ENCODE measurements around the gene PPP1R2C. TPM values are rescaled to one million over a fixed set of nuclear protein-coding genes. Genes with fewer than 3 reads are reported as not detected.

PPP1R2C gene
- polyA plus RNA-seq (ENCODE audit: low read depth in 6 of 6), result under 1 TPM in 1 of 6 donors, not detected in 5; 0.81 TPM

GRCh38 chrX:42778096-42778495 lies at the start of gene PPP1R2C:
Gene PPP1R2C, minus strand, starts transcription at chrX:42778163. Its CDS starts 84 bp downstream, at chrX:42778079.
- peak within 1 kb of the TSS in 4 of 6 donors; percentile 36 to 86 (median 58) for H3K27ac Mint-ChIP-seq
- peaks cover 8 to 17% (median 16%) of the 10 kb centered on the region in 3 donors for H3K4me1 Mint-ChIP-seq
- H3K27me3 Mint-ChIP-seq, result peaks cover 0 to 16% (median 0%) of the 10 kb centered on the region in 3 donors

GRCh38 chrX:42825201-42825600 lies 47.2 kb upstream of the PPP1R2C start:
- Mint-ChIP-seq H3K4me1 (no peaks in the 10 kb centered on the region), H3K36me3 (no peaks in the 10 kb centered on the region), H3K9me3 (peaks cover 3 to 12% (median 4%) of the 10 kb centered on the region in 7 donors), H3K27me3 (no peaks in the 10 kb centered on the region), H3K4me3 (no peak overlapping the region), H3K27ac (peak overlapping the region in 1 of 6 donors; percentile 29)
- ATAC-seq (ENCODE audit: low read depth in 2 of 2) (no peak), DNase-seq (no peak)

More at GRCh38 chrX:42778096-42778495, at the start of gene PPP1R2C:
- peak within 1 kb of the TSS in 2 of 8 donors; percentile 13 to 26 for H3K4me3 Mint-ChIP-seq
- H3K9me3 Mint-ChIP-seq, result peaks cover 0 to 17% (median 8%) of the 10 kb centered on the region in 7 donors
- H3K36me3 Mint-ChIP-seq, result peaks cover 0 to 8% of the 10 kb centered on the region in 2 donors
- peak in 1 of 2 donors; percentile 68 for ATAC-seq (ENCODE audit: low read depth in 2 of 2)
- DNase-seq, result no peak

- peaks cover 3 to 10% (median 4%) of the 10 kb centered on the region in 7 donors for H3K9me3 Mint-ChIP-seq
- no peak for ATAC-seq (ENCODE audit: low read depth in 2 of 2)
- DNase-seq, result no peak
- H3K36me3 Mint-ChIP-seq, result no peaks in the 10 kb centered on the region
- H3K27ac Mint-ChIP-seq, result peak overlapping the region in 1 of 6 donors; percentile 43
- H3K4me1 Mint-ChIP-seq, result no peaks in the 10 kb centered on the region
- no peaks in the 10 kb centered on the region for H3K27me3 Mint-ChIP-seq
- H3K4me3 Mint-ChIP-seq, result peak overlapping the region in 1 of 8 donors; percentile 59
Measured at GRCh38 chrX:42824541-42824940, 46.6 kb upstream of the PPP1R2C start.

DNA sequence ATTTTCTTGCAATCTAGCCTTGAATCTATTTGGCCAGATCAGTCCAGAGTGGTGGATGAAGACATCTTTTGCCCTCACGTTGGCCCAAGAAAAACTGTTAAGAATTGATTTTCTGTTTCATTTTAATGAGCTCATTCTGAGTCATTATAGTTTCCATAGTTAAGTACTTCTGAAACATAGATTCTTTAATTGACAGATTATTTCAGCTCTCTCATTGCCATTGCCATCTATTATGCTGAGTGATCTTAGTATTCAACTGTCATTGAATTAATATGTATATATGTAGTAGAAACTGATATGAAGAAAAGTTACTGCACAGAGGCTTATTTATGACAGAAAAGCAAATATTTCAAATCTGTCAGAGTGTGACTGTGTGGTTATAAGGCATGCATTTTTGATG lies 45.5 kb upstream of the PPP1R2C start:
- peaks cover 7 to 14% (median 10%) of the 10 kb centered on the region in 7 donors for H3K9me3 Mint-ChIP-seq
- no peak overlapping the region for H3K27ac Mint-ChIP-seq
- no peak overlapping the region for H3K4me3 Mint-ChIP-seq
- DNase-seq (no peak), ATAC-seq (ENCODE audit: low read depth in 2 of 2) (no peak)
- no peaks in the 10 kb centered on the region for H3K4me1 Mint-ChIP-seq
- peaks cover 6 to 7% of the 10 kb centered on the region in 2 donors for H3K36me3 Mint-ChIP-seq
- H3K27me3 Mint-ChIP-seq, result no peaks in the 10 kb centered on the region

DNA sequence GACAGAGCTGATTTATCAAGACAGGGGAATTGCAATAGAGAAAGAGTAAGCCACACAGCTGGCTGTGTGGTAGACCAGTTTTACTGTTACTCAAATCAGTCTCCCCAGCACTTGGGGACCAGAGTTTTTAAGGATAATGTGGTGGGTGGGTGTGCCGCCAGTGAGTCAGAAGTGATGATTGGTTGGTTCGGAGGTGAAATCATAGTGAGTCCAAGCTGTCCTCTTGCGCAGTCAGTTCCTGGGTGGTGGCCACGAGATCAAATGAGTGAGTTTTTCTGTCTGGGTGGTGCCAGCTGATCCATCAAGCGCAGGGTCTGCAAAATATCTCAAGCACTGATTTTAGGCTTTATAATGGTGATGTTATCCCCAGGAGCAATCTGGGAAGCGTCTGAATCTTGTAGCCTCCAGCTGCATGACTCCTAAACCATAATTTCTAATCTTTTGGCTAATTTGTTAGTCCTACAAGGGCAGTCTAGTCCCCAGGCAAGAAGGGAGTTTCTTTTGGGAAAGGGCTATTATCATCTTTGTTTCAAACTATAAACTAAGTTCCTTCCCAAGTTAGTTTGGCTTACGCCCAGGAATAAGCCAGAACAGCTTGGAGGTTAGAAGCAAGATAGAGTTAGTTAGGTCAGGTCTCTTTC lies 44.0 kb upstream of the PPP1R2C start:
- no peak overlapping the region for H3K27ac Mint-ChIP-seq
- H3K9me3 Mint-ChIP-seq, result peaks cover 7 to 15% (median 10%) of the 10 kb centered on the region in 7 donors

DNA sequence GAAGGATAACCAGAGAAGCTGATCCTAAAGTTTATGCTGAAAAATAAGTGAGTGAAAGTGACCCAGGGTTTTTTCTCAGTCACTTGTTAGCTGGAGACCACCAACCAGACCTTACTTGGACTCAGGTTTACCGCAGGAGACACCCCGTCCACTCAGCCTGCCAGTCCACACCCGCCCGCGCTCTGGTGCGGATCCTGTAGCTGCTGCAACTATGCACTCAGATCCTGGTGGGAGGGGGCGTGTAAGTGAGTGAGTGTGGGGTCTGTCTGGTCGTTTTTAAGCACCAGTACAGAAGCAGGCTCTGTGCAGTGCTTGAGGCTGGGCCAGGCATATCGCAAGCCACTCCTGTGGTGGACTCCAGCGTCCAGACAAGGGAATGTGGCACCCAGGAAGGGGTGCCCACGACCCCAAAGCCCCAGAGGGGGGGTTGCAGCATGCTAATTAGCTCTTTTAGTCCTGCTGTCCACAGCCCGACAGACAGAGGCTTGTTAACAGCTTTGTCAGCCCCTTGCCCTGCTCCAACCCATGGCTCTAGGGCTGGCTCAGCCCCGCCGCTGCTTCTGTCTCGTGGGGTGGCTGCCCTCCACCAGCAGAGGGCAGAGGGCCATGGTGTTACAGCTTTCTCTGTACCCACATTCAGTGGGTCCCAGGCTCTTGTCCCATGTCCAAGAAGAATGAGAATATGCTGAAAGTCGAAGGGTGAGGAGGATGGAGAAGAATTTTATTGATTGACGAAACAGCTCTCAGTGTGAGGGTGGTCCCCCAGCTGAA lies 40.4 kb upstream of the PPP1R2C start:
- DNase-seq (no peak), ATAC-seq (ENCODE audit: low read depth in 2 of 2) (no peak)
- H3K4me1 Mint-ChIP-seq, result peaks cover under 1 to 6% (median 5%) of the 10 kb centered on the region in 3 donors
- H3K36me3 Mint-ChIP-seq, result peaks cover 12 to 30% of the 10 kb centered on the region in 2 donors
- no peak overlapping the region for H3K27ac Mint-ChIP-seq
- peaks cover 7 to 37% (median 26%) of the 10 kb centered on the region in 7 donors for H3K9me3 Mint-ChIP-seq
- H3K27me3 Mint-ChIP-seq, result no peaks in the 10 kb centered on the region
- no peak overlapping the region for H3K4me3 Mint-ChIP-seq

More for the DNA sequence above, 44.0 kb upstream of the PPP1R2C start:
- Mint-ChIP-seq H3K27me3 (no peaks in the 10 kb centered on the region), H3K4me3 (no peak overlapping the region), H3K4me1 (no peaks in the 10 kb centered on the region), H3K36me3 (peaks cover 6 to 9% of the 10 kb centered on the region in 2 donors)
- no peak for DNase-seq
- no peak for ATAC-seq (ENCODE audit: low read depth in 2 of 2)

GRCh38 chrX:42809569-42809968 lies 31.6 kb upstream of the PPP1R2C start:
- Mint-ChIP-seq H3K9me3 (peaks cover 0 to 25% (median 15%) of the 10 kb centered on the region in 7 donors), H3K4me1 (peaks cover 16 to 29% (median 27%) of the 10 kb centered on the region in 3 donors), H3K27me3 (no peaks in the 10 kb centered on the region)

GRCh38 chrX:42807393-42807792 lies 29.4 kb upstream of the PPP1R2C start:
- H3K4me1 Mint-ChIP-seq, result peaks cover 6 to 19% (median 12%) of the 10 kb centered on the region in 3 donors
- DNase-seq, result no peak
- no peak overlapping the region for H3K27ac Mint-ChIP-seq
- peaks cover 0 to 10% (median 3%) of the 10 kb centered on the region in 7 donors for H3K9me3 Mint-ChIP-seq
- H3K27me3 Mint-ChIP-seq, result no peaks in the 10 kb centered on the region
- no peak overlapping the region for H3K4me3 Mint-ChIP-seq
- peak; percentile 38 to 54 for ATAC-seq (ENCODE audit: low read depth in 2 of 2)
- H3K36me3 Mint-ChIP-seq, result no peaks in the 10 kb centered on the region

More at GRCh38 chrX:42809569-42809968, 31.6 kb upstream of the PPP1R2C start:
- DNase-seq (no peak), ATAC-seq (ENCODE audit: low read depth in 2 of 2) (no peak)
- Mint-ChIP-seq H3K27ac (no peak overlapping the region), H3K36me3 (peaks cover 0 to 13% of the 10 kb centered on the region in 2 donors), H3K4me3 (no peak overlapping the region)

GRCh38 chrX:42804524-42804923 lies 26.6 kb upstream of the PPP1R2C start:
- Mint-ChIP-seq H3K9me3 (peaks cover 0 to 7% (median under 1%) of the 10 kb centered on the region in 7 donors), H3K4me1 (peaks cover 4 to 13% (median 9%) of the 10 kb centered on the region in 3 donors), H3K4me3 (no peak overlapping the region), H3K27me3 (no peaks in the 10 kb centered on the region), H3K36me3 (no peaks in the 10 kb centered on the region), H3K27ac (peak overlapping the region in 1 of 6 donors; percentile 5)
- ATAC-seq (ENCODE audit: low read depth in 2 of 2) (no peak), DNase-seq (no peak)

- Mint-ChIP-seq H3K27me3 (no peaks in the 10 kb centered on the region), H3K36me3 (no peaks in the 10 kb centered on the region), H3K27ac (no peak overlapping the region), H3K4me1 (peaks cover 4 to 13% (median 9%) of the 10 kb centered on the region in 3 donors), H3K9me3 (peaks cover 0 to 7% (median 4%) of the 10 kb centered on the region in 7 donors), H3K4me3 (no peak overlapping the region)
- no peak for DNase-seq
- no peak for ATAC-seq (ENCODE audit: low read depth in 2 of 2)
Measured at GRCh38 chrX:42803320-42803719, 25.4 kb upstream of the PPP1R2C start.

DNA sequence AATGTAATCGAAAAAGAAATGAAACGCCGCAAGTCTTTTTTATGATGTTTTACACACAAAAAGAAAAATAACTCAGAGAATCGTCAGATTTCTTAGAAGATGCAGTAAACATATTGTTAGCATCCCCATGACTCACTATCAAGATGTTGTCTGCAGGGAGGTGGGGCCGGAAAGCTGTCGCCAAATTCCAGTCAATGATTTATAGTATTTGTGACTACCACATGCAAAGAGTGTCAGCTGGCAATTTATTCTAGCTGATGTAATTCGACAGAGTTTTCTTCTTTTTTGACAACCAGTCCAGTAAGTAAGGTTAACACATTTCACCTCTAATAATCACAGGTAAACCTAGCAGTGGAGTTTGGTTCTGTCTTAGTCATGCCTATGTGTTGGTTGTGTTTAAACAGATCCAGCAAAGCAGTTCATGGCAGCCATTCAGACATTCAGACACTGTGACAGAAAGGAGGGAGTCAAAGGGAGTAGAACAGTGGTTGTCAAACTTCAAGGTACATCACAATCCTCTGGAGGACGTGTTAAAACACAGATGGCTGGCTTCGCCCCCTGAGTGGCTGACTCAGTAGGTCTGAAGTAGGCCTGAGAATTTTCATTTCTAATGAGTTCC lies 19.8 kb upstream of the PPP1R2C start:
- no peak for ATAC-seq (ENCODE audit: low read depth in 2 of 2)
- H3K4me3 Mint-ChIP-seq, result no peak overlapping the region
- DNase-seq, result no peak
- H3K9me3 Mint-ChIP-seq, result peaks cover 0 to 9% (median 6%) of the 10 kb centered on the region in 7 donors
- no peaks in the 10 kb centered on the region for H3K27me3 Mint-ChIP-seq
- peaks cover 3 to 8% (median 6%) of the 10 kb centered on the region in 3 donors for H3K4me1 Mint-ChIP-seq
- H3K36me3 Mint-ChIP-seq, result no peaks in the 10 kb centered on the region
- no peak overlapping the region for H3K27ac Mint-ChIP-seq

DNA sequence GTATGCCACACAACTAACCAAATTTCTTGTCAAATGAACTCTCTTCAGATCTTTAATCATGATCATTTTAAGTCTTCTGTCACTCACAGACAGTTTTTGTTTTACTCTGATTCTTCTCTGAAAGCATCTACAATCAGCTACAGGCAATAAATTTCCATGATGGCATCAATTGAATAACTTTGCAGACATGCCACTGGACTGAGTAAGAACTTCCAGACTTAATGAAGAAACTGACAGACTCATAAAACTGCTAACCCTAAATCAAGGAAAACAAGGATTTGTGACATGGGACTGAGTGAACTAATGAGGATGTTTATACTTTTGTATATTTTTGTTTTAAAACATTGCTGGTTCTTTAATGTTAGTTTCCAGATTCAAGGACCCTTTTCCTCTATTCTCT lies 5.5 kb upstream of the PPP1R2C start:
- H3K27ac Mint-ChIP-seq, result no peak overlapping the region
- peaks cover 3 to 6% (median 4%) of the 10 kb centered on the region in 3 donors for H3K4me1 Mint-ChIP-seq
- no peak overlapping the region for H3K4me3 Mint-ChIP-seq
- DNase-seq (no peak), ATAC-seq (ENCODE audit: low read depth in 2 of 2) (no peak)
- peaks cover 3 to 11% (median 6%) of the 10 kb centered on the region in 7 donors for H3K9me3 Mint-ChIP-seq
- peaks cover 3 to 8% of the 10 kb centered on the region in 2 donors for H3K36me3 Mint-ChIP-seq
- H3K27me3 Mint-ChIP-seq, result peaks cover 0 to 8% (median 0%) of the 10 kb centered on the region in 3 donors

DNA sequence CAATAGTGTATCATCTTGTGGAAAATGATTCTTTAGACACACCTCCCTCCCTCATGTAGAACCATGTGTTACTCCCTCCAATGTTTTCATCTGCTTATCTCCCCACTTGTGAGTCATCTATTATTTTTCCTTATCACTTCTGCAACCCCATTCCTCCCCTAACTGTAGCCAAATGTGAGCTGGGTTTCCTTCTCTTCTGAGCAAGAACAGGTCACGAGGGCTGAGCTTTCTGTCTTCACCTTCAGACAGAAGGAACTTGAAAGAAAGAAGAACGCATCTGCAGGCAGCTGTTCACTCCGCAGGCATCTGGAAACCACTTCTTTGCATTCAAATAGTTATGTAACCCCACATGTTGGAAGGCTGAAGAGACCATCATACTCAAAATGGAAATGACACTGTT lies 1.8 kb downstream of the PPP1R2C start:
- Mint-ChIP-seq H3K36me3 (peaks cover 0 to 8% of the 10 kb centered on the region in 2 donors), H3K27me3 (peaks cover 0 to 16% (median 0%) of the 10 kb centered on the region in 3 donors), H3K4me1 (peaks cover 13 to 28% (median 22%) of the 10 kb centered on the region in 3 donors), H3K27ac (peak overlapping the region in 2 of 6 donors; percentile 8 to 10), H3K9me3 (peaks cover 0 to 17% (median 8%) of the 10 kb centered on the region in 7 donors), H3K4me3 (no peak overlapping the region)
- DNase-seq (no peak), ATAC-seq (ENCODE audit: low read depth in 2 of 2) (peak in 1 of 2 donors; percentile 33)
